ENCODE measurements around the gene MTMR2.
"Not testable (repeated sequence)": the region's sequence is repeated elsewhere in the genome, so short reads cannot be mapped to it uniquely, and the experiment has no call there.

MTMR2 gene

DNA sequence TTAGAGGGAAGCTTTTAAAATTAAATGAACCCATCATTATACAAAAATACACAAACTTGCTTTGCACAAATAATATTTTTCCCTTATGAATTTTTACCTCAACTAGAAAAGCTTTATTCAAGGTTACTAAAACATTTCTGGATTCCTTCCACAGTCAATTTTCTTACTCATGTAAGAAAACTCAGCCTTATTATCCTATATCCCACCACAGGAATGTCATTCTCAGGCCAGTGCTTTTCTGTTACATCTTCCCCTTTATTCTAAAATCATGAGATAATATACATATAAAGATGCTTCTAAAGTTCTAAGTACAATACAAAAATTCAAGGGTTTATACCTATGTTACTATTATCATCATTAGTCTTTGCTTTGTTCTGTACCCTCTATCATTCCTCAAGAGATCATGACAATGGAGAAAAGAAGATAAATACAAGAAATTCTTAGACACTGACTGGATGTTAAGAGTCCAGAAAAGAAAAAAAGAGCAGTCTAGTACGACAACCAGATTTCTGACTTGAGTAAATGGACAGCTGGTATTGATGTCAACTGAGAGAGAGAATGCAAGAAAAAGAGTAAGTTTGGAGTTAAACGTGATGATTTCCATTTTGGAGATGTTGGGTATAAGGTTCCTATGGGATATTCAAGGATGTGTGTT lies 60.3 kb downstream of the MTMR2 start:
- Histone ChIP-seq H3K4me3 (ENCODE audit: low read length) (no peak overlapping the region), H3K9ac (ENCODE audit: low read length) (no peak overlapping the region), H3K36me3 (ENCODE audit: control insufficient read depth, insufficient read depth, low read length) (no peaks in the 10 kb centered on the region), H3K9me3 (ENCODE audit: control insufficient read depth, low read length) (no peaks in the 10 kb centered on the region), H3K27me3 (ENCODE audit: control insufficient read depth, insufficient read depth, low read length) (no peaks in the 10 kb centered on the region), H3K4me1 (ENCODE audit: control insufficient read depth, insufficient read depth, low read length) (no peaks in the 10 kb centered on the region)

DNA sequence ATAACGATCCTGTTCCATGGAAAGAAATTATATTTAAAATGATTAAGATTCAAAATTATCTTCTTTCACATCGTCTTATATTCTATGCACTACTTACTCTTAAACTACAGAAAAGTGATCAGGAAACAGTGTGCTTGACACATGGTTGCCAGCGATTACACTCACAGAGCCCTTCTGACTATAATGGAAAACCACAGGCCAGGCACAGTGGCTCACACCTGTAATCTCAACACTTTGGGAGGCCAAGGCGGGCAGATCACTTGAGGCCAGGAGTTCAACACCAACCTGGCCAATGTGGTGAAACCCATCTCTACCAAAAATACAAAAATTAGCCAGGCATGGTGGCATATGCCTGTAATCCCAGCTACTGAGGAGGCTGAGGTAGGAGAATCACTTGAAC lies 63.9 kb downstream of the MTMR2 start:
- not testable (repeated sequence) for H3K9ac ChIP-seq (ENCODE audit: low read length); H3K27me3 ChIP-seq (ENCODE audit: control insufficient read depth, insufficient read depth, low read length); H3K4me1 ChIP-seq (ENCODE audit: control insufficient read depth, insufficient read depth, low read length); H3K4me3 ChIP-seq (ENCODE audit: low read length); H3K9me3 ChIP-seq (ENCODE audit: control insufficient read depth, low read length); H3K36me3 ChIP-seq (ENCODE audit: control insufficient read depth, insufficient read depth, low read length)

DNA sequence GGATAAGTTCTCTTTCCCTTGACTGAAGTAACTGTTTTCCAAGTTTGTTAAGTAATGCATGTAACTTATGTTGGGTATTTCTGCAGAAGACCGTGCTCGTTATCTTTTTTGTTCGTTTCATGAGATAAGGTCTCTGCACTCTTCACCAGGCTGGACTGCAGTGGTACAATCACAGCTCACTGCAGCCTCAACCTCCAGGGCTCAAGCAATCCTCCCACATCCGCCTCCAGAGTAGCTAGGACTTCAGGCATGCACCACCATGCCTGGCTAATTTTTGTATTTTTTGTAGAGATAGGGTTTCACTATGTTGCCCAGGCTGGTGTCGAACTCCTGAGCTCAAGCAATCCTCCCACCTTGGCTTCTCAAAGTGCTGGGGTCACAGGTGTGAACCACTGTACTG lies 69.5 kb downstream of the MTMR2 start:
- H3K9ac ChIP-seq (ENCODE audit: low read length); H3K36me3 ChIP-seq (ENCODE audit: control insufficient read depth, insufficient read depth, low read length); H3K27me3 ChIP-seq (ENCODE audit: control insufficient read depth, insufficient read depth, low read length); H3K4me1 ChIP-seq (ENCODE audit: control insufficient read depth, insufficient read depth, low read length); H3K4me3 ChIP-seq (ENCODE audit: low read length); H3K9me3 ChIP-seq (ENCODE audit: control insufficient read depth, low read length): not testable (repeated sequence)

DNA sequence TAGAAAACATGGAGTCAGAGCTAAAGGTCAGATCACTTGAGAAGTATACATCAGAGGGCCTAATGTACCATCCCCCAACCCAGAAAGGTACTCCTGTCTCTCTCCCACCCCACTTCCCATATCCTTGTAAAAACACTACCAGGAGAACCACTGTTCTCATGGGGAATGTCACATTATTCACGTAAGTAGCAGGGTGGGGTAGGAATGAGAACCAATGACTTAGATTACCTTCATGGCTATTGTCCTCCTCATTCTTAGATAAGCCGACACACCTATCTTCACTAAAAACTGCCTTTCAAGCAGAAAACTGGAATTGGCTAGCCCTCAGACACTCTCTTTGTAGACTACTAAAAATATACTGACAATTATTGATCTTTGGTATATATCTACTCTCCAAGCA lies 70.0 kb downstream of the MTMR2 start:
- Histone ChIP-seq H3K9ac (ENCODE audit: low read length) (no peak overlapping the region), H3K36me3 (ENCODE audit: control insufficient read depth, insufficient read depth, low read length) (no peaks in the 10 kb centered on the region), H3K4me1 (ENCODE audit: control insufficient read depth, insufficient read depth, low read length) (no peaks in the 10 kb centered on the region), H3K9me3 (ENCODE audit: control insufficient read depth, low read length) (no peaks in the 10 kb centered on the region), H3K27me3 (ENCODE audit: control insufficient read depth, insufficient read depth, low read length) (no peaks in the 10 kb centered on the region), H3K4me3 (ENCODE audit: low read length) (no peak overlapping the region)

DNA sequence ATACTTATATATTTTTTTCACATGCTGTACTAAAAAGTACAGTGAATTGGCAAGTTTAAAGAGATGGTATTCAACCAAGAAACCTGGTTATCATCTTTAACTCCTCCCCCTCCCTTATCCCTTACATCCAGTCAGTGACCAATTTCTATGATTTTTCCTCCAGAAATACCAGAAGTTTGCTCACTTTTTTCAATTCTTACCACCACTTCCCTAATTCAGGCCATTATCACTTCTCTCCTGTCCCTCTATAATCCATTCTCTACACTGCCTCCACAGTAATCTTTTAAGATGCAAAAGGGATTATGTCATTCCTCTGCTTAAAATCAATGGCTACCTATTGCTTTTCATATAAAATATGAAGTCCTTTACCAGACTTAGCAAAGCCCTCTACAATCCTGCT lies 70.8 kb downstream of the MTMR2 start:
- no peaks in the 10 kb centered on the region for H3K9me3 ChIP-seq (ENCODE audit: control insufficient read depth, low read length)
- no peaks in the 10 kb centered on the region for H3K27me3 ChIP-seq (ENCODE audit: control insufficient read depth, insufficient read depth, low read length)
- H3K9ac ChIP-seq (ENCODE audit: low read length) = no peak overlapping the region
- H3K36me3 ChIP-seq (ENCODE audit: control insufficient read depth, insufficient read depth, low read length) = no peaks in the 10 kb centered on the region
- H3K4me3 ChIP-seq (ENCODE audit: low read length) = no peak overlapping the region
- no peaks in the 10 kb centered on the region for H3K4me1 ChIP-seq (ENCODE audit: control insufficient read depth, insufficient read depth, low read length)

DNA sequence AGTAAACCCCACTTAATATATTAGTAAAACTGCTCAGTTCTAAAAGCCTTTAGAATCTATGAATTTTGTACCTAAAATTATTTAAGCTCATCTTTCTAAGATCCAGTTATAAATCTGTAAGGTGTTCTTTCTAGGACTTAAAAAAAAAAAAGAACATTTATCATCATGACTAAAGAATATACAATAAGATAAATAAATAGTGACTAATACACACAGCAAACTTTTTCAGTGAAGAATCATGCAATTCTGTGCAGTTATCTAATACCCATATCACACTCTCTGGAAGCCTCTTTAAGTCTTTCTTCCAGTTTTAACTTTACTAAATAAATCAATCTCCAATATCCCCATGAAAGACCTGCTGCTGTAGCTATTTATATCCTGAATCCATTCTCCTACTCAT lies 73.8 kb downstream of the MTMR2 start:
- no peak overlapping the region for H3K9ac ChIP-seq (ENCODE audit: low read length)
- peaks cover 6% of the 10 kb centered on the region for H3K4me1 ChIP-seq (ENCODE audit: control insufficient read depth, insufficient read depth, low read length)
- no peaks in the 10 kb centered on the region for H3K27me3 ChIP-seq (ENCODE audit: control insufficient read depth, insufficient read depth, low read length)
- H3K9me3 ChIP-seq (ENCODE audit: control insufficient read depth, low read length) = no peaks in the 10 kb centered on the region
- H3K4me3 ChIP-seq (ENCODE audit: low read length) = no peak overlapping the region
- H3K36me3 ChIP-seq (ENCODE audit: control insufficient read depth, insufficient read depth, low read length) = no peaks in the 10 kb centered on the region

DNA sequence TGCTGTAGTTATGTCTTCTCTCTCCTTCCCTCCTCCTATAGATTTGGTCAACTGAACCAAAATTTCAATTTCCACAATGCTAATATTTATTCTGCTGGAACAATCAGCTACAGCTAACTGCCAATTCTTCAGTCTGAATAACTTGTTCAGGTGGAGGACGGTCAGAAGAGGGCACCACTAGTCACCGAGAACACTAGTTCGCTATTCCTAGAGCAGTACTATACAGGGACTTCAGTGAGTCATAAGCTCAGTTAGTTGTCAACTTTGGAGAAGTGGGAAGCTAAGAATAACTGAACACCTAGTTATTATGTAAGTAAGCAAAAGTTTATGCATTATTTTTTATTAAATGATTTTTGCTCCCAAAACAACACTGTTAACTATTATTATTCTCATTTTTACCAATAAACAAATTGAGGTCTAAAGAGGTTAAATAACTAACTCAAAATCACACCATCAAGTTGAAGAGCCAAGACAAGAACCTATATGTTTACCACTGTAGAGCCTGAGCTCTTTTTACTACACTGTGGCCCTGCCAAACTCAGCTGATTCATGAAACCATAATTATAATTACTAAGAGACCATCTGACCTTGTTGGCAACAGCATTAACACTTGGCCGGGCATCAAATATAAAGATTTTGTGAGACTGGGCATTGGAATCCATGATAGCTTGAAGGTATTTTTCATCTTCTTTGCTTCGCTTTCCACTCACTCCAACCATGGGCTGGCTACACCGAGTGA lies 74.7 kb downstream of the MTMR2 start:
- Histone ChIP-seq H3K4me1 (ENCODE audit: control insufficient read depth, insufficient read depth, low read length) (peaks cover 6% of the 10 kb centered on the region), H3K36me3 (ENCODE audit: control insufficient read depth, insufficient read depth, low read length) (no peaks in the 10 kb centered on the region), H3K9ac (ENCODE audit: low read length) (no peak overlapping the region), H3K9me3 (ENCODE audit: control insufficient read depth, low read length) (no peaks in the 10 kb centered on the region), H3K4me3 (ENCODE audit: low read length) (no peak overlapping the region), H3K27me3 (ENCODE audit: control insufficient read depth, insufficient read depth, low read length) (no peaks in the 10 kb centered on the region)

DNA sequence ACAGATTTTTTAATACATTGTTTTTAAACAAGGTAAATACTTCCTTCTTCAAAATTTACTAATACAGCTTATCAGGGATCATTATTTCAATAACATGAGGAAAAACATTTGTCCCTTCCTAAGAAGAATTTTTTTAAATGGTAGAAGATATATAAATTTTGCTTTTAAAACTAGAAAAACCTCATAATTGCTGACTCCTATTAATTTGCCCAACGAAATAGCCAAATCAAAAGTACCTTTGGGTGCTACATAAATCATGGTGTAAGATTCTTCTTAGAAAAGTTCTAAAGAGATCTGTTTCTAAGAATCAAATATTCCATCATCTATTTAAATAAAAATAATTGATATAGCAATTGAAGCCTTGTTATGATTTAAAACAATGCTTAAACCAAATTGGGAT lies 78.7 kb downstream of the MTMR2 start:
- Histone ChIP-seq H3K27me3 (ENCODE audit: control insufficient read depth, insufficient read depth, low read length) (no peaks in the 10 kb centered on the region), H3K36me3 (ENCODE audit: control insufficient read depth, insufficient read depth, low read length) (no peaks in the 10 kb centered on the region), H3K9ac (ENCODE audit: low read length) (no peak overlapping the region), H3K9me3 (ENCODE audit: control insufficient read depth, low read length) (no peaks in the 10 kb centered on the region), H3K4me3 (ENCODE audit: low read length) (no peak overlapping the region), H3K4me1 (ENCODE audit: control insufficient read depth, insufficient read depth, low read length) (peaks cover 6% of the 10 kb centered on the region)

DNA sequence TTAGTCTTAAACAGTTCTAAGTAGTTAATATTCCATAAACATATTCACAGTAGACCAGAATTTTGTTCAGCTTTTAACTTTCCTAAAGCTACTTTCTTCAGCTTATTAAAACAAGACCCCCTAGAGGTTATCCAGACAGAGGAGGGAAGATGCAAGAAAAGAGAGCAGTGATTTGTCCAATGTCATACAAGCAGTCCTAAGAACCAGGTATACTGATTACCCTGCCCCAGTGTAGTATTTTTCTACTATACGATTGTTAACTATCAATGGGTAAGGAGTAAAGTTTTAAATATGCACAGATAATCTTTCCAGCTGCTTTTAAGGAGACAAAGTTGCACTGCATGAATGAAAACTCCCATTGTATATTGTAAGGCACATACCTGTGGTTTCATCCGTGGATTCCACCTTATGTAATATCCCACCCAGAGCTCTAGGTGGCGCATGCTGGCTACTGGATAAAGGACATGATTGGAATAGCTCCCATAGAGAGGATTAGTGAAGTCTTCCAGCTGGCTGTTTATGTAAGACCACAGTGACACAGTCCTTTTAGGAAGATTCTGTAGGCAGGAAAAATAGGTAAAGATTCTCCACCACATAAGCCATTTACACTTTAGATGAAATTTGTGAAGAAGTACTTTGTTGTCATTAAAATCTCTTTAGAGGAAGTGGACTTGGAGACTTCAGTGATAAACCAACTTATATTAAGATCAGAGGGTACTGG lies 88.0 kb downstream of the MTMR2 start:
- Histone ChIP-seq H3K4me3 (ENCODE audit: low read length) (no peak overlapping the region), H3K4me1 (ENCODE audit: control insufficient read depth, insufficient read depth, low read length) (peaks cover 4% of the 10 kb centered on the region), H3K27me3 (ENCODE audit: control insufficient read depth, insufficient read depth, low read length) (no peaks in the 10 kb centered on the region), H3K9ac (ENCODE audit: low read length) (no peak overlapping the region), H3K36me3 (ENCODE audit: control insufficient read depth, insufficient read depth, low read length) (no peaks in the 10 kb centered on the region), H3K9me3 (ENCODE audit: control insufficient read depth, low read length) (no peaks in the 10 kb centered on the region)

DNA sequence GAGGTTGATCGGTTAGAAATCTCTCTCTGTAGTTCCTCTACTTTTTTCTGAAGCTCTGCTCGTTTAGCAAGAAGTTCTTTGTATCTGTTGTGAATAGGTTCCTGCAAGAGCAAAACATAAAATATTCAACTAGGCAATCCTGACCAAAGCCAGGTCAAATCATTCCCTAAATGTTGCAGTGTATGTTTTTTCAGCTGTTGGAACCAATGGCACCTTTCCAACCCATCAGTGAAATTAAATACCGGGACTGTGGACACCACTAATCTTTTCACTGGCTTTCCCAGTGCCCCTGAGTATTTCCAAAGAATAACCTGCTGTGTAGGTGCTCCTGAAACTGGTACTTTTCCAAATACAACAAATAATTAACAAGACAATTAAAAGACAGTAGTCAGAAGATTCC lies 88.6 kb downstream of the MTMR2 start:
- peaks cover 6% of the 10 kb centered on the region for H3K4me1 ChIP-seq (ENCODE audit: control insufficient read depth, insufficient read depth, low read length)
- H3K36me3 ChIP-seq (ENCODE audit: control insufficient read depth, insufficient read depth, low read length) = no peaks in the 10 kb centered on the region
- H3K27me3 ChIP-seq (ENCODE audit: control insufficient read depth, insufficient read depth, low read length) = no peaks in the 10 kb centered on the region
- no peaks in the 10 kb centered on the region for H3K9me3 ChIP-seq (ENCODE audit: control insufficient read depth, low read length)
- H3K4me3 ChIP-seq (ENCODE audit: low read length) = no peak overlapping the region
- no peak overlapping the region for H3K9ac ChIP-seq (ENCODE audit: low read length)

DNA sequence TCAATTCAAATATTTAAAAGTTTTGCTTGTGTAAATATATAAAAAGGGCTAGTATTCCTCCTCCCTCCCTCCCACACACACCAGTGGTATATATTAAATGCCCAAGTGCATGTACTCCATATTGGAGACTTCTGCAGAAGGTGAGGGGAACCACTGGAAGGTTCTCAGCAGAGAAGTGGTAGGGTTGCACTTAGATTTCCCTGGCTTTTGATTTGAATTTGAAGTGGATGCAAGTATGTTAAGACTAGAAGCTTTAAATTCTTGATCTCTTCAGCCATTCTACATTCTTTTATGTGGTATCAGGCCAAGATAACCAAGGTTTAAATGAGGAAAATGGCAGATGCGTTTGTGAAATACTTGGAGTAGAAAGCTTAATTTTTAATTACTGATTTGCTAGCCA lies 90.5 kb downstream of the MTMR2 start:
- Histone ChIP-seq H3K36me3 (ENCODE audit: control insufficient read depth, insufficient read depth, low read length) (no peaks in the 10 kb centered on the region), H3K27me3 (ENCODE audit: control insufficient read depth, insufficient read depth, low read length) (no peaks in the 10 kb centered on the region), H3K9me3 (ENCODE audit: control insufficient read depth, low read length) (no peaks in the 10 kb centered on the region), H3K9ac (ENCODE audit: low read length) (no peak overlapping the region), H3K4me1 (ENCODE audit: control insufficient read depth, insufficient read depth, low read length) (peaks cover 6% of the 10 kb centered on the region), H3K4me3 (ENCODE audit: low read length) (no peak overlapping the region)

DNA sequence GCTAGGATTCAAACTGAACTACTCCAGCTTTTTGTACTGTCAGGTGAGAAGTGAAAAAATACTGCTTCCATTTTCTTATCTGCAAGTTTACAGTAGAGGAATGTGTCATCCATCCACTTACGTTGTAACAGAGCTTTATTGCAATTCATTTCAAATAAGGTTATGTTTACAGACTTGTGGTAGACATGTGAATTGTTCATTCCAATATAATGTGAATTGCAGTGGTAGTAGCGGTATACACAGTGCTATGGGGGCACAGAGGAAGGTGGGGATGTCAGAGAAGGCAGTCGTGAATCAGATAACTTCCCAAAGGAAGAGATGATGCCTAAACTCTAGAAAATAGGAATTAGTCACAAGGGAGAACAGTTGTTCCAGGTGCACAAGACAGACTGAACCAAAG lies 91.1 kb downstream of the MTMR2 start:
- Histone ChIP-seq H3K4me1 (ENCODE audit: control insufficient read depth, insufficient read depth, low read length) (peaks cover 6% of the 10 kb centered on the region), H3K27me3 (ENCODE audit: control insufficient read depth, insufficient read depth, low read length) (no peaks in the 10 kb centered on the region), H3K9ac (ENCODE audit: low read length) (no peak overlapping the region), H3K36me3 (ENCODE audit: control insufficient read depth, insufficient read depth, low read length) (no peaks in the 10 kb centered on the region), H3K4me3 (ENCODE audit: low read length) (no peak overlapping the region), H3K9me3 (ENCODE audit: control insufficient read depth, low read length) (no peaks in the 10 kb centered on the region)

All from mucosa of stomach (tissue), 1 donor.